ENCODE results near the gene PLA2R1.

GRCh38 chr2:159904127-159904958 is 158.1 kb downstream of the PLA2R1 start, which contains the start of gene LY75:
- TF ChIP-seq CTCF (conservative IDR thresholded peaks at IDR 0.05; ENCODE audit: low read depth, low read length): no peak
- TF ChIP-seq RFX5 (IDR thresholded peaks at IDR 0.05; ENCODE audit: low read depth, low read length): no peak
- no peak for TF ChIP-seq SMC3 (IDR thresholded peaks at IDR 0.05; ENCODE audit: low read depth, low read length)
- TF ChIP-seq POLR2A (IDR thresholded peaks at IDR 0.05; ENCODE audit: low read depth, low read length): no peak
- TF ChIP-seq RCOR1 (IDR thresholded peaks at IDR 0.05; ENCODE audit: insufficient replicate concordance, low read length): no peak
- TF ChIP-seq RAD21 (IDR thresholded peaks at IDR 0.05; ENCODE audit: low read length): no peak
- TF ChIP-seq CHD1 (IDR thresholded peaks at IDR 0.05; ENCODE audit: low read depth, low read length): no peak
- TF ChIP-seq CEBPB (IDR thresholded peaks at IDR 0.05; ENCODE audit: low read depth, low read length): no peak
- no peak for TF ChIP-seq MXI1 (IDR thresholded peaks at IDR 0.05; ENCODE audit: borderline replicate concordance, low read depth, low read length)
- TF ChIP-seq BHLHE40 (IDR thresholded peaks at IDR 0.05; ENCODE audit: low read depth, low read length): no peak
- no peak for TF ChIP-seq FOS (IDR thresholded peaks at IDR 0.05; ENCODE audit: low read depth, low read length)
